ENCODE data around the gene MGAT2.

MGAT2 gene

DNA sequence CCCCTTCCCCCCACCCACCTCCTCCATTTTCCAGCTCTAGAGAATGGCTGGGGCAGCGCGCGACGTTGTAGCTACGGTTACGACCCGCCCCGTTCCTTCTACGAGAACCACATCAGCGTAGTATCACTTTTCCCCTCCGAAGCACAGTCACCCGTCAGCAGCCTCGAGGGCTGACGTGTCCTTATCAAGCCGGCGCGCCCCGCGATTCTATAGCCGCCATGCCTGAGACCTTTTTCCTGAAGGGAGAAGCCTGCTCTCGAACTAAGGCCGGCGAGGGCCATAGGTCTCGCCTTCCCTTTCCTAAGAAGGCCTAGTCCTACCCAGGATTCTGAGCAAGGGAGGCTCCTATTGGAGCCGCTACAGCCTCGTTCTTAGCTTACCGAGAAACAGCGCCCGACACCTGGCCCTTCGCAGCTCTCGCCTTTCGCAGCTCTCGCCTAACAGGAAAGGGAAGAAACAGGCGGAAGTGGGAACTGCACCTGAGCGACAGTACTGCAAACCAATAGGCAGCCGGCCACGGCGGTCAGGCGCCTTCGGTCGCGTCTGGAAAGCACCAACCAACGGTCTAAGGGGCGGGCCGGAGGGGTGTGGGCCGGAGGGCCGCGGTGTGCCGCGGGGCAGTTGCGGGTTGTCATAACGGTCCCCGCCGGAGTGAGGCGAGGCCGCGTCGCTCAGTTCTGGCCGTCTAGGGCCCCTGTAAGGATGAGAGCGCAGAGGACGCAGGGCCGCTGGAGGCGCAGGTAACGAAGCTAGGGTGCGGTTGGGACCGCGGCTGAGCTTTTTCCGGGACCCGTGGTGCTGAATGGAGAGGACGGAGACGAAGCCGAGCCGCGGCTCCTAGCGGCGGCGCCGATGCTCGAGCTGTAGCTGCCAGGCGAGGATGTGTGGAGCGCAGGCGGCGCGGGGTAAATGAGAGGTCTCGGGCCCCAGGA is at the start of gene MGAT2, which contains the start of gene RPL36AL:
MGAT2 (plus strand) TSS at position 618 of the 932 bp plus-strand sequence. CDS start 470 bp downstream, outside the sequence.
RPL36AL (minus strand) TSS at position 445 of the 932 bp plus-strand sequence. CDS start 1,522 bp downstream, outside the sequence.
- peak; percentile 95 to 98 for DNase-seq

DNA sequence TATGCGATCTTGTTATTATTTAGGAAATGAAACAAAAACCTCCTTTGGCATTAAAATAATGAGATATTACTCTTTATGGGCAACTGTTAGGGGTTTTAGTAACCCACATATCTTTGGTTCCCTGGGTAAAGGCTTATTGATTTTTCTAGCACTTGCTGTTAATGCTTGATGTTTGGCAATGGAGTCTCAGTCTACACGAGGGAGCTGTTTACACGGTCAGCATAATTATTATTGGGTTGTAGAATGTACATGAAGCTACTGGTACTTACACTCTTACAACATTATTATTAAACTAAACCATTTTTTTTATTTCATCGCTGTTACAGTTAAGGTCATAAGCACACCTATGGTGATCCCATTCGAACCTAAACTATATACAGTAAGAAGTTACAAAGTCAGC is 46.6 kb upstream of the MGAT2 start:
- DNase-seq = no peak

GRCh38 chr14:49578141-49578540 is 42.5 kb upstream of the MGAT2 start:
- DNase-seq = no peak

- DNase-seq = no peak
Measured at GRCh38 chr14:49579841-49580240, 40.8 kb upstream of the MGAT2 start.

- DNase-seq = peak; percentile 49
Measured at GRCh38 chr14:49581209-49582112, 39.1 kb upstream of the MGAT2 start.

- DNase-seq = peak in 1 of 2 experiments; percentile 40
Measured at GRCh38 chr14:49582113-49582977, 38.3 kb upstream of the MGAT2 start.

GRCh38 chr14:49583629-49584028 is 37.0 kb upstream of the MGAT2 start:
- DNase-seq = no peak

GRCh38 chr14:49584058-49584457 is 36.5 kb upstream of the MGAT2 start:
- peak in 1 of 2 experiments; percentile 32 for DNase-seq

DNA sequence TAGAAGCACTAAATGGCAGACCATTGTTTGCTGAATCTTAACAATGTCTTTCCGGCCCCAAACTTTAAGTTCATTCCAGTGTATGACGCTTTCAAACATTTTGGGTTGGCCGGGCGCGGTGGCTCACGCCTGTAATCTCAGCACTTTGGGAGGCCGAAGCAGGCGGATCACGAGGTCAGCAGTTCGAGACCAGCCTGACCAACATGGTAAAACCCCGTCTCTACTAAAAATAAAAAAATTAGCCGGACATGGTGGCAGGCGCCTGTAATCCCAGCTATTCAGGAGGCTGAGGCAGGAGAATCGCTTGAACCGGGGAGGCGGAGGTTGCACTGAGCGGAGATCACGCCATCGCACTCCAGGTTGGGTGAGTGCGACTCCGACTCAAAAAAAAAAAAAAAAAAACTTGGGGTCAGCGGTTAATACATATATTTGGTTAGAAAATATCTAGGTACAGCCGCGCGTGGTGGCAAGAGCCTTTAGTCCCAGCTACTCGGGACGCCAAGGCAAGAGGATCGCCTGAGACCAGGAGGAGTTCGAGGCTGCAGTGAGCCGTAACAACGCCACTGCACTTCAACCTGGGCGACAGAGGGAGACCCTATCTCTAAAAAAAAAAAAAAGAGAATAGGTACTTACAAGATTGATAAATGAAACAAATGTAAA is 35.5 kb upstream of the MGAT2 start:
- peak; percentile 56 to 57 for DNase-seq

DNA sequence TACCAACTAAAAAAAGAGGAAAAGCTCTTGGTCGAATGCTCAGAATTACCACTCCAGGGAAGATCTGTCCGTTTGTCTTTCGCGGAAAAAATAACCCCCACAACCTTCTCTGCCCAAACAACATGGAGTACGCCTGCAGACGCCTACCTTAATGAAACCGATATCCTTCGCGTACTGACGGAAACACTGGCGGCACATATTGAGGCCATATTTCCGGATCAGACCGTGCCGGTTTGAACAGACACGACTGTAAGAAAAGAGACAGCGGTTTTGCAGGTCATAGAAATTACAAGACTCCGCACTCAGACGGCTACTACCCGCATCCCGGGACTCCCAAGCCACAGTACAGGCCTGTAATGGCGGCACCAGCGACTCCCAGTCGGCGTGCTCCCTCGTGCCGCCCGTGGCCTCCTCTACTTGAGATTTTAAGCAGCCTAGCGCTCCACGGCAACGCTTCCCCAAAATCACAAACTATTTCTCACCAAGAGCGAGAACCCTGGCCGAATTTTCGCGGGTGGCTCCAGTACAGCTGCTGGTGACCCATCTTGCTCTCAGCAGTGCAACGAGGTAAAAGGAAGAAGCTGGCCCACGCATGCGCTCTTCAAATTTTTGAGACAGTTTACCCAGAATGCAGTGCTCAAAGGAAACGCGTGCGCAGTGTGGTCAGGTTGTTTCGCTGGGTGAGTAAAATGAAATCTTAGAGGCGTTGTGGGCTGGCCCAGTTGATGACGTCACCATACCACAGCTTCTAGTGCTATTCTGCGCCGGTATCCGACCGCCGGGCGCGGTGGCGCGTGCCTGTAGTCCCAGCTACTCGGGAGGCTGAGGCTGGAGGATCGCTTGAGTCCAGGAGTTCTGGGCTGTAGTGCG is 34.6 kb upstream of the MGAT2 start, which contains the start of gene RPS29:
RPS29 (minus strand) TSS at position 578 of the 870 bp plus-strand sequence; CDS start at position 544, 34 bp downstream.
- DNase-seq = peak; percentile 99 to 100

GRCh38 chr14:49586673-49587460 is 33.7 kb upstream of the MGAT2 start:
- peak; percentile 73 to 75 for DNase-seq

GRCh38 chr14:49589387-49589786 is 31.2 kb upstream of the MGAT2 start:
- DNase-seq = no peak

GRCh38 chr14:49593016-49593415 is 27.6 kb upstream of the MGAT2 start:
- DNase-seq = no peak

DNA sequence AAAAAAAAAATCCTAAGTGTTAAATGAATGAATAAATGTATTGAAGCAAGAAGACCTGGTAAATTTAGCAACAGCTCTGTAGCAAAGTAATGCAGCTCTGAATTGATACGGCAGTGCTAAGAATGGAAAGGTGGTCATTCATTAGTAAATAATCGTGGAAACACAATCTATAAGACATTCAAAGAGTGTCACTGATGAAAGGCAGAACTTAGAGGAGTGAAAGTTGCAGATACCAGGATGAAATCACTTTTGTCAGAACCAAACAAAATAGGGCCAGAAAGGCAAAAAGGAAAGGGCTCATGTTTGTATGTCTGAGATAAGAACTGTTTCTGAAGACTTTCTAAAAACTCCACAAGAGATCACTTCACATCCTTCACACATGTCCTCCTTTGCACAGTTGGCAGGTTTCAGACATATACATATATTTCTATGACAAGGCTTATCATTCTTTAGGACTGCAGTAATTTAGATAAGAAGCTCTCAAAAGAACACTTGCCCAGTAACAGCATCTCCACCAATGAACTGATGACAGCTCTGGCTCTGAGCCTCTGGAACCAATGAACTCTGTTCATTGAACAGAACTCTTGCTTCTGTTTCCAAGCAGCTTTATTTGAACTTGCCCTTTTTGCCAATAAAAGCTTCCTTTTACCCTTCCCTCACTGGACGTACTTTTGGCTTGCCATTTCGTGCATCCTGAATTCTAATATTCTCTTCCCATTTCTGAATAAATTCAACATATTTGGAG is 26.1 kb upstream of the MGAT2 start:
- no peak for DNase-seq

DNA sequence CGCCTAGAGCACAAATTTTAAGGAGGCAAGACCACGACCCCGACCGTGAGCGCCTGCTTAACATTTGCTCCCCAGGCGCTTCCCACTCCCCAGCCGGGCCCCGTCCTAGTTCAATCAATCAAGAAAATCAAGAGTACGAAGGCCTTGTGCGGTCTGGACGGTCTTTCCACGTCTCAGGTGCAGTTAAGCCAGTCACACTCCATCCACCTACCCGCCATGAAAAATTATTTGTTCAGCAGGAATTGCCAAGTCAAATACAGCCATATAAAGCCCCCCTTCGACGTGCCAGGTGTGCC is 22.5 kb upstream of the MGAT2 start:
- DNase-seq = no peak

GRCh38 chr14:49598485-49599300 is 21.9 kb upstream of the MGAT2 start, which contains the start of gene LRR1:
Gene LRR1 (plus strand): TSS chr14:49598940. CDS start chr14:49599021, 81 bp downstream.
- peak; percentile 94 to 95 for DNase-seq

- no peak for DNase-seq
Measured at GRCh38 chr14:49607583-49607982, 13.0 kb upstream of the MGAT2 start.

GRCh38 chr14:49612251-49612650 is 8.3 kb upstream of the MGAT2 start:
- no peak for DNase-seq

All from activated T-cell treated with anti-CD3 and anti-CD28 coated beads, Interleukin-2, amount 50 U/mL, for 48 hours (primary cell).